ENCODE measurements around the gene MYCBP2.

- TF ChIP-seq CTCF (tag by site-specific recombination; IDR thresholded peaks at IDR 0.05) (no peak), ZBTB21 (tag by site-specific recombination; IDR thresholded peaks at IDR 0.05) (no peak), ZNF350 (tag by site-specific recombination; IDR thresholded peaks at IDR 0.05) (no peak), ZSCAN4 (tag by site-specific recombination; IDR thresholded peaks at IDR 0.05) (no peak), KLF16 (tag by site-specific recombination; IDR thresholded peaks at IDR 0.05) (no peak)
These were observed 307.1 kb downstream of the MYCBP2 start for GRCh38 chr13:77019756-77020155.

Data from HEK293 (cell line).